GM13977 (cell line): Measurements from ENCODE around the gene COX10.
"Not testable (repeated sequence)": the region's sequence is repeated elsewhere in the genome, so short reads cannot be mapped to it uniquely, and the experiment has no call there.

Source experiments
- DNase-seq: peaks from one replicate; pipeline ENCODE4 v3.0.0; 2012; ENCODE audit warnings: low spot score
- CTCF ChIP-seq: IDR thresholded peaks from 2 replicates; pipeline ENCODE4 v1.5.1; 2012; ENCODE audit warnings: mild to moderate bottlenecking, control low read depth; ENCODE audit not compliant: insufficient read depth; ENCODE audit errors: extremely low read depth, missing control alignments
- in situ Hi-C: fragments of 300-500 bp; cut with MboI; formaldehyde crosslinking; loops from one replicate; pipeline ENCODE4 v1.12.0; 2022; ENCODE audit warnings: low sequenced_read_pairs, low pct_unique_long_range_greater_than_20kb, mixed read lengths, inconsistent platforms; ENCODE audit not compliant: unreplicated experiment

The COX10 gene

DNA sequence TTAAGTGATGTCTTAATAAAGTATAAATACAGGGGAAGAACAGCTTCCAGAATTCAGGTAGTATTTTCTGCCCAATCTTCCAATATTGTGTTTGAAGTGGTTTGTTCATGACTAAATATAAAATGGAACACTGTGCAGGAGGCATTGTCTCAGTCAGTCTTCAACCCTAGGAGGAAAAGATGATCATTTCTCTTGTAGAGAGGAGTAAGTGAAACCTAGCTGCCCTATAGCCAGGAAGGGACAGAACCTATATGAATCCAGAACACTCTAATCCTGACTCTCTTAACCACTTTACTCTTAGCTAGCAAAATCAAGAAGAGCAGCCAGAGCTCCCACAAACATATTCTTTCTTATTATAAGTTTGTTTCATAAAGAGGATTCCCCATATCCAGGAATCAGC, 122.2 kb downstream of the COX10 start:
- DNase-seq: not testable (repeated sequence)

DNA sequence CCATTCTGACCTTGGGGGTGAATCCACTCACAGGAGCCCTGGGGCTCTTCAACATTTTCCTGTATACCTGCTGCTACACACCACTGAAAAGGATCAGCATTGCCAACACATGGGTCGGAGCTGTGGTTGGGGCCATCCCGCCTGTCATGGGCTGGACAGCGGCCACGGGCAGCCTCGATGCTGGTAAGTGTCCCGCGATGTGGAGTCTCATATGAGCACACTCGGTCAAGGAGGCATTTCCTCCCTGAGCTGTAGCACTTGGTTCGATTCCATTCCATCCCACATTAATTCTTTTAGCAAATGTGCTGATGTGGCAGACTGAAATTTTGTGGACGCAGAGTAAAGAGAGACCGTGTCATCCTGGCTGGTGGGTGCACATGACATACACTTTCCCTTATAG, 122.7 kb downstream of the COX10 start:
- DNase-seq, in situ Hi-C loops: not testable (repeated sequence)

More for the DNA sequence above, 122.2 kb downstream of the COX10 start:
- in situ Hi-C loops: not testable (repeated sequence)

DNA sequence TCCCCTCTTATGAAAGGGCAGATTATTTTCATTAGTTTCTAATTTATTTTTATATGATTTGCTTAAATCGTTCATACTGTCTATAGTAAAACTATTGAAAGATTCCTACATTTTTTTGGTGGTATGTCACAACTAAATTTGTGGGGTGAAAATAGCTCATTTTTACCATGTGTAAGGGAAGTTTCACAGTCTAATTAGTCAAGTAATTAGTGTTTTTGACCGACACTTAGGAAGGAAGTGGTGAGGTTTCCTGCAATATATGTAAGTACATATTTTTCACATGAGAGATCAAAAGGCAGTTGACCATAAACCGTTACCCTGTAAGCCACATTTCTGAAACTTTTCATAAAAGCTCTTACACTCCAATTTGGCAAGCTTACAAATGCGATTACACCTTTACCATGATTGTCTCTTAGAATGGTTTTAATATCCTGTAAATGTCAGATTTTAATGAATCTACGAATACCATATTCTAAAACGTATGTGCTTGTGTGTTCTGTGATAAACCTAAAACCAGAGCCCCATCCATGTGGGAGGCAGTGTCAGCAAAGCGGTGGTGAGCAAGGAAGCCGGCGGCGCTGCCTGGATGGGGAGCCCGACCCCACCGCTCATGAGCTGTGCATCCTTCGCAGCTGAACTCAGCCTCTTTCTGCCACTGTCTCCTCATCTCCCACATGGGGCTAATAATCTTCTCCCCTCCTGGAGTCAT, 123.5 kb downstream of the COX10 start:
- DNase-seq, in situ Hi-C loops: not testable (repeated sequence)

DNA sequence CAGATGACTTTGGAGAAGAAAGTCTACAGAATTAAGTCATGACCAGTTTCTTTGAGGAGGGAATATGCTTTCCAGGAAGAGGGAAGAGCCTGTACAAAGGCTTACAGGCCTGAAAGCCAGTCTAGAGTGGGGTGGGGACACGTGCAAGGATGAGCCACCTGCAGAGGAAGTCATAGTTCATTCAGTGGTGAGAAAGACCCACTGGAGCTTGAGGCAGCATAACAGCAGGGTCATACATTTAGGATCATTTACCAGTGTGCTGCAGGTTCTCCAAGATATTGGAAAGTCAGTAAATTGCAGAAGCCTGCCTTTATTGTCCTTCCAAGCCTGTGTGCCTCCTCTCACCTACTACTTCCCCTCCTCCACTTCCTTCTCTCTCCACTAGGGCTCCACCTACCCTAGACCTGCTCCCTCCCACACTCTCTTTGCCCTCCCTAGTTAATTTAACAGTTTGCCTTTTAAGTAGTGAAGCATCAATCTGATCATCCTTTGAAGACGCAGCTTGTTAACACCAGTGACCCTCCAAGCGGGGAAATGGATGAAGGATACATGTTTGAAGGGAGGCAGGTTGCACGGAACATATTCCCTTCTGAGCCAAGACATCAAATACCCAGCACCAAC, 127.2 kb downstream of the COX10 start:
- in situ Hi-C loops: no loop called here
- DNase-seq: no peak
- TF ChIP-seq CTCF: peak; percentile 17

GRCh38 chr17:14197057-14197456, 127.8 kb downstream of the COX10 start:
- DNase-seq: no peak
- in situ Hi-C loops: no loop called here
- no peak for TF ChIP-seq CTCF

GRCh38 chr17:14197586-14197985, 128.3 kb downstream of the COX10 start:
- in situ Hi-C loops: no loop called here
- no peak for TF ChIP-seq CTCF
- DNase-seq: no peak

GRCh38 chr17:14198013-14198412, 128.7 kb downstream of the COX10 start:
- no peak for TF ChIP-seq CTCF
- in situ Hi-C loops: no loop called here
- DNase-seq: no peak

DNA sequence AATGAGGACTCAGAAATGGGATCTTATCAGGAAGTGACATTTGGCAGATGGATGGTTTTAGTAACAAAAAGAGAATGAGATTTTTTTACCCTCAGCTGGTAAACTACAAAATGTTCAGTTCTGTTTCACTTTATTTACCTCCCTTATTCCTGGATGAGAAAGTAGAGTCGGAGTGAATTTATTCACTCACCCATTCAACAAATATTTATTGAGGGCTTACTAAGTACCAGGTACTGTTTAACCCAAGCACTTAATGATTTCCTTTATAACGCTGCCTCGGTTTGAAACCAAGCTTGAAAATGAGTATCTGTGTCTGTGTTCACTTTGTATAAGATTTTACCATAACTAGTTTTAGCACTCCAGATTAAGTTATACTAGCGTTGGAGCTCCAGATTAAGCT, 129.3 kb downstream of the COX10 start:
- no peak for DNase-seq
- TF ChIP-seq CTCF: no peak
- in situ Hi-C loops: no loop called here
